Stomach (tissue), 4 donors: ENCODE results near the gene ARHGAP26.

Experiments used
- CTCF ChIP-seq, 7 experiments: fragments of 450-650 bp in 4 of 7; fragments of 200-600 bp in 3 of 7; sonication (generic) in 3 of 7; IDR thresholded peaks; one replicate each; pipeline ENCODE4 v1.5.1; 2016 to 2019; ENCODE audit warnings: antibody characterized with exemption in 7 of 7, control low read depth in 2 of 7, mild to moderate bottlenecking in 1 of 7
- EP300 ChIP-seq: sonication (generic); formaldehyde crosslinking; IDR thresholded peaks from one replicate; pipeline ENCODE4 v1.6.1; 2017; ENCODE audit warnings: antibody characterized with exemption
- POLR2A ChIP-seq, 4 donors: fragments of 450-650 bp; IDR thresholded peaks; one replicate each; pipeline ENCODE4 v1.6.1; 2016; ENCODE audit warnings: antibody characterized with exemption in 4 of 4, control low read depth in 2 of 4, mild to moderate bottlenecking in 1 of 4, moderate library complexity in 1 of 4
- POLR2AphosphoS5 ChIP-seq, 3 donors: sonication (generic); formaldehyde crosslinking; IDR thresholded peaks; one replicate each; pipeline ENCODE4 v1.6.1; 2016; ENCODE audit warnings: antibody characterized with exemption in 3 of 3

GRCh38 chr5:143244990-143245389 lies 474.8 kb downstream of the ARHGAP26 start:
- TF ChIP-seq CTCF (IDR thresholded peaks at IDR 0.05) (no peak), POLR2A (IDR thresholded peaks at IDR 0.05) (no peak), POLR2AphosphoS5 (IDR thresholded peaks at IDR 0.05) (no peak), EP300 (no peak)
